ENCODE measurements around the gene FKTN.
"Not testable (repeated sequence)": the region's sequence is repeated elsewhere in the genome, so short reads cannot be mapped to it uniquely, and the experiment has no call there.

Gene FKTN

DNA sequence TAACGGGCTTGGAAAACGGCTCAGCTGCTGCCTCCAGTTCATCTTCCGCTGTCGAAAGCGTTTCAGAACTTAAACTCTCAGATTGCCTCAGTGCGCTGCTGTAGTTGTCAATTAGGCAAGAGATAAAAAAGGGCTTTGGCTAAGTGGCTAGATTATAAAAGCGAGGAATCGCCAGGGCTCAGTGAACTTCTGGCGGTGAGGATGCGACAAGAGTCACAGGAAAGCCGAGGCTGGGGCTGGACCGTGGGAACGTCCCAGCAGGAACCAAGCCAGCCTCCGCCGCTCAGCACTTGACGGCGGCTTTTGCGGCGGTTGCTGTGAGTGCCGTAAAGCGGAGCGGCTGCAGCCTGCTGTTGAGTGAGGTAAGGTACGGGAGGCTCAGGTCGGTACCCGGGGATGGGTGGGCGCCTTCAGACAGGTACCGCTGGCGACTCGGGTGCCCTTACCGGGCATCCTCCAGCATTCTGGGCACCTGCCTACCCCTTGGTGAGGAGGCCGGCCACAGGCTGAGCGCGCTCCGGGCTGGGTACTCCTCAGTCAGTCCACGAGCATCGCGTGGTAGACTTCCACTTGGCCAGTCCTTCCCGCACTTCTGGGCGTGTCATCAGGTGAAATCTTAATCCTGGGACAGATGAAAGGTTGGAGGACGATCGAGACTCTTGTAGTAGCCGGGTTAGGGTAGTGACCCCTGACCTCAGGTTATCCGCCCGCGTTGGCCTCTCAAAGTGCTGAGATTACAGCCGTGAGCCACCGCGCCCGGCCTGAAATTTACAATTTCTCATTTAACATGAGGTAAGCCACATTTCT, at the start of gene FKTN:
Gene FKTN, plus strand, starts transcription at position 328 of the 807 bp plus-strand sequence. CDS start 16,902 bp downstream, outside the sequence.
- peak; percentile 68 for DNase-seq

DNA sequence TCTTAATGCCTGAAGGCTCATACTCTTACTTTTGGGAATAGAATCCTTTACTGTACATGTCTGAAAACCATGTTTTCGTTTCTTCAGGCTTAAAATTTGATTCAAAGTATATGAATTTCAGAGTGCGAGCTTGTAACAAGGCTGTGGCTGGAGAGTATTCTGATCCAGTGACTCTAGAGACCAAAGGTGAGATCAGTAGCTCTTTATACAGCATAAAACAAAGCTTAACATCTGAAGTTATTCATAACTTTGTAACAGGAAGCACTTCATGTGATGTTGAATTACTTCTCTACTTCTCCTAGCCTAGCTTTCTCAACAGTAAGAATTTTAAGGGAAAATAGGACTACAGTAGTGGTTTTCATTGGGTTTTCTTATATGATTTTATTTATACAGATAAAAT, 49.4 kb upstream of the FKTN start:
- DNase-seq: no peak

DNA sequence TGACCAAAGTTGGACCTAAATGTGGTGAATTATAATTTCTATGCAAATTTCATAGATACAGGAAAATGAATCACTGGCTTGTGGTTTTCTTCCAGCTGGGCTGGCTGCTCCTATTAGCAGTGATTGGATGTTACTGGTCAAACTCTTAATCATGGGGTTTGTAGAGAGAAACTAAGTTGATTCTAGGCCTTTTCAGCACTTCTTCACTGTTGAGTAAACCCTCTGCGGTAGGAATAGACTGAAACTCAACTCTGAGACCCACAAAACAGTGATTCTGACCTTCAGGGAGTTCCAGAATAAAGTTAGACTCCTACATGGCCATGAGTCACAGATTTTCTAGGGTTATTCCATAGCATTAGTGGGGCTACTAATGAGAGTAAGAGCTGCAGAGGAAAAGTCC, 47.9 kb upstream of the FKTN start:
- DNase-seq: no peak

DNA sequence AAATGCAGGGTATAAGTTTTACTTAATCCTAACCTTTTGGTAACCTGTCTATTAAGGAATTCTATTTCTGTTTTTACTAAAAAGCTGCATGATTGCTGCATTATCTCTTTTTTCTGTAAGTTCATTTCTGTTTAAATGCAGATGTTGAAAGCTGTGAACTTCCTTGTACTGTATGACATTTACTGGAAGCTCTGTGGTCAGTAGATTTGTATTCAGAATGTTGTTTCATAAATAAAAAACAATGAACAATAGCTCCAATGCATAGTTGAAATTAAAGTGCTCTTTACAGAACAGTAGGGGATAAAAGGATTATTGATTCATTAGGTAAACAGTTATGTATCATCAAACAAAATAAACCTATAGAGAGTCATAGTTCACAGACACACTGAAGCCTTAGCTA, 46.5 kb upstream of the FKTN start:
- no peak for DNase-seq

DNA sequence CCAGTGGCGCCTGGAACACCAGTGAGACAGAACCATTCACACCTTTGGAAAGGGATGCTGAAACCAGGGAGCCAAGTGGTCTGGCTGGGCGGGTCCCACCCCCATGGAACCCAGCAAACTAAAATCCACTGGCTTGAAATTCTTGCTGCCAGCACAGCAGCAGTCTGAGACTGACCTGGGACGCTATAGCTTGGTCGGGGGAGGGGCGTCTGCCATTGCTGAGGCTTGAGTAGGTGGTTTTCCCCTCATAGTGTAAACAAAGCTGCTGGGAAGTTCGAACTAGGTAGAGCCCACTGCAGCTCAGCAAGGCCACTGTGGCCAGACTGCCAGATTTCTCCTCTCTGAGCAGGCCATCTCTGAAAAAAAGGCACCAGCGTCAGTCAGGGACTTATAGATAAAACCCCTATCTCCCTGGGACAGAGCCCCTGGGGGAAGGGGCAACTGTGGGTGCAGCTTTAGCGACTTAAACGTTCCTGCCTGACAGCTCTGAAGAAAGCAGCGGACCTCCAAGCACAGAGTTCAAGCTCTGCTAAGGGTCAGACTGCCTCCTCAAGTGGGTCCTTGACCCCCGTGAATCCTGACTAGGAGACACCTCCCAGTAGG, 42.0 kb upstream of the FKTN start:
- DNase-seq: no peak

DNA sequence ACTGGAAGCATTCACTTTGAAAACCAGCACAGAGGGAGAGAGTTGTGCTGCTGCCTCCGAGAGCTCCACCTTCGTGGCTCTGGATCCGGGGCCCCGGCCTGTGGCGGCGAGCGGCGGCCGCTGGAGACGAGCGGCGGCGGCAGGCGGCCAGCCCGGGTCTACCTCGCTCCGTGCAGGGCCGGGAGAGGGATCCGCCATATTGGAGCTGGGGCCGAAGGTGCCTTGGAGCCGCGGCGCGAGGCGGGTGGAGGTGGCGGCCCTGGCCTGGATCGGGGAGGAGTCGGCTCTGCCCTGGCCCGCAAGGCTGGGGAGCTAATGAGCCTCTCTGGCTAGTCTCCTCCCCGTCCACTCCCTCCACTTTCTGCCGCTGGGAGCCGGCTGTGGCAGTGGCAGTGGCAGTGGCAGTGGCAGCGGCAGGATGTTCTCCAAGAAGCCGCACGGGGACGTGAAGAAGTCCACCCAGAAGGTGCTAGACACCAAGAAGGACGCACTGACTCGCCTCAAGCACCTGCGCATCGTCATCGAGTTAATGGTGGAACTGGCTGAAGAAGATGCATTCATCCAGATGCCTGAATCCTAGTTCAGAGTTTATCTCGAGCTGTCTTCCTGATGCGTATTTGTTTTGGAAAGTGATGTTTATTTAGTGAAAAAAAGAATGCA, 38.1 kb upstream of the FKTN start:
- DNase-seq: not testable (repeated sequence)

DNA sequence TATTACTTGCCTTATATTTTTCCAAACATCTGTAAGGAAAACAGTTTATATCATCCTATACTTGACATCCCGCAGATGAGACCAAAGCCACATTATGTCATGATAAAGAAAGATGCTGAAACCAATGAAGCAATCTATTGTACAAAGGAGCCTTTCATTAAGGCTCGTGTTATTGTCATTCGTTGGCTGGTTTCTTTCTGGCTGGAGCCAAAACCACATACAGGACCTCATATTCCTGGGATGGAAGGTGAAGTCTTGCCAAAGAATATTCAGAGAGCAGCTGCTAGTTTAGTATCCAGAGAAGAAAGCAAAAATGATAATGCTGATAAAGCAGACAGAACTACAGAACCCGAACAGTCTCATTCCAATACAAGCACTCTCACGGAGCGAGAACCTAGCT, 36.9 kb upstream of the FKTN start:
- DNase-seq: not testable (repeated sequence)

DNA sequence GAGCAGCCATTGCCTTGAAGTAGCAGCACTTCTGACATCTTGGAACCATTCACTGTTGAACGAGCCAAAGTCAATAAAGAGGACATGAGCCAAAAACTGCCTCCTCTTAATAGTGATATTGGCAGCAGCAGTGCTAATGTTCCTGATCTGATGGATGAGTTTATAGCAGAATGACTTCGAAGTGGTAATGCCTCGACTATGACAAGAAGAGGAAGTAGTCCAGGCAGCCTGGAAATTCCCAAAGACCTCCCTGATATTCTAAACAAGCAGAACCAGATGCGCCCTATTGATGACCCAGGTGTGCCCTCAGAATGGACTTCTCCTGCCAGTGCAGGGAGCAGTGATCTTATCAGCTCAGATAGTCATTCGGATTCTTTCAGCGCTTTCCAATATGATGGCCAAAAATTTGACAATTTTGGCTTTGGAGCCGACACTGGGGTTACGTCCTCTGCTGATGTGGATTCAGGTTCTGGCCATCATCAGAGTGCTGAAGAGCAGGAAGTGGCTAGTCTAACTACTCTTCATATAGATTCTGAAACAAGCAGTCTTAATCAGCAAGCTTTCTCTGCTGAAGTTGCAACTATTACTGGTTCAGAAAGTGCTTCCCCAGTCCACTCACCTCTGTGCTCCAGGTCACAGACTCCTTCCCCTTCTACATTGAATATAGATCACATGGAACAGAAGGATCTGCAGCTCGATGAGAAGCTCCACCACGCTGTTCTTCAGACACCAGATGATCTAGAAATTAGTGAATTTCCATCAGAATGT, 35.1 kb upstream of the FKTN start:
- not testable (repeated sequence) for DNase-seq

DNA sequence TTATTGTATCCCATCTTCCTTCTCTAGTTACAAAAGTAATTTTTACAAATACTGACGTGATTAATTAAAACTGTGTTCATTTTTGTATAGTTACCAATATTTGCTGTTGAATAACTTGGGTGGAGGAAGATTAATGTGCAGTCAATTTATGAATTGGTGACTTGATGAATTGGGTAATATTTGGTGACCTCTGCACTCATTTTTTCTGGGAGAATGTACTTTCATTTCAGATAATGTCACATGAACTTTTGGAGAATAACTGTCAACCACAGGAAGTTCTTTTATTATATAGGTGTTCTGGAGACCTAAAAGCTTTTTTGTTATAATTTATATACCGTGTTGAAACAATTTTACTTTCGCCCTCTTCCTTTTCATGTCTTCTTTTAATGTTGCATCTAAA, 26.4 kb upstream of the FKTN start:
- no peak for DNase-seq

DNA sequence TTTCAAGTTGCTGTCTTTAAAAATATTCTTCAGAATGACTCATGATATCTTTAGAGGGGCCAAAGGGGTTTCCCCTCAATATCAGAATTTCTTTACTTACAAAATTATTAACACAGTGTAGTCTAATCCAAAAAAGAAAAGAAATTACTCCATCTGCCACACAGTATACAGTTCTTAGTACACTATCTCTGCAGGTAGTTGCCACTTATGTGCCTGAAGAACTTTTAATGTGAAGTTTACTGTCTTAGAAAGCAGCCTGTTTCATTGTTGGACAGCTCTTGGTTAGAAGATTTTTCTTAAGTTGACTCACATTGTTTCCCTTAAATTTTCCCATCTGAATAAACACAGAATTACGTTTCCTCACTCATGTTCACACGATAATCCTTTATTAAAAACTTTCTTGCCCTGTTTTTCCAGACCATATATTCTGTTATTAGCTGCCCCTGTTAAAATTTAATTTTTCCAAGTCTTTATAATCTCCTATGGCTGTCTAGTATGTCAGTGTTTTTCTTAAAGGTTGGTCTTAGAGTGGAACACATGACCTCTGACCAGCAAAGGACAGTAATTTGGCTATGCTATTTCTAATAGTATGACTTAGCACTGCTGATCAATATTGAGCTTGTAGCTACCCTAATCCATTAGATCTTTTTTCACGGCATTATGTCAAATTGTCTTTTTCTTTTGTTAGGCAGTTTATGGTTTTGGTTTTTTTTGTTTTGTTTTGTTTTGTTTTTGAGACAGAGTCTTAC, 21.8 kb upstream of the FKTN start:
- DNase-seq: no peak

DNA sequence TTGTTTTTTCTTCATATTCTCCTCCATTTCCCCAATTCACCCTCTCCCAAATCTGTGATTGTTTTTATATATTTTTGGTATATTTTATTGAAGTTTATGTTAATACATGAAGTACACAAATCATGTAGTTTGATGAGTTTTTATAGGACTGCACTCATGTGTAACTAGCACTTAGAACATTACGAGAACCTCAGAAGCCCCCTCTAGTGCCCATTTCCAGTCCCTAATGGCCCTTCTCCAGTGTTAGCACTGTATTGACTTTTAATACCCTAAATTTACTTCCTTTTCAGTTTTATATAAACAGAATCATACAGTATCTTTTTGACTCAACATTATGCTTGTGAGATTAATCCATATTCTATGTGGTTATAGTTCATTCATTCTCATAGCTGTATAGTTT, 18.5 kb upstream of the FKTN start:
- no peak for DNase-seq

DNA sequence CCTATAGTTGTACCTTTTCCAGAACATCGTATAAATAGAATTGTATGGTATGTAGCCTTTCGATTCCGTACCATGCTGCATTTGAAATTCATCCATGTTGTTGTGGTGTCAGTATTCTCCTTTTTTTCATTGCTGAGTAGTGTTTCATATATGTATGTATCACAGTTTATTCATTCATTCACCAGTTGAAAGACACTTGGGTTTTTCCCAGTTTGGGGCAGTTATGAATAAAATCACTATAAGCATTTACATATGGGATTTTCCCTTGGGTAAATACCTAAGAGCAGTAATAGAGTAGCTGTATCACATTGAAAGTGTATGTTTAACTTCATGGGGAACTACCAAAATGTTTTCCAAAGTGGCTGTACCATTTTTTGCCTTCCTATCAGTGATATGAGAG, 16.1 kb upstream of the FKTN start:
- no peak for DNase-seq

DNA sequence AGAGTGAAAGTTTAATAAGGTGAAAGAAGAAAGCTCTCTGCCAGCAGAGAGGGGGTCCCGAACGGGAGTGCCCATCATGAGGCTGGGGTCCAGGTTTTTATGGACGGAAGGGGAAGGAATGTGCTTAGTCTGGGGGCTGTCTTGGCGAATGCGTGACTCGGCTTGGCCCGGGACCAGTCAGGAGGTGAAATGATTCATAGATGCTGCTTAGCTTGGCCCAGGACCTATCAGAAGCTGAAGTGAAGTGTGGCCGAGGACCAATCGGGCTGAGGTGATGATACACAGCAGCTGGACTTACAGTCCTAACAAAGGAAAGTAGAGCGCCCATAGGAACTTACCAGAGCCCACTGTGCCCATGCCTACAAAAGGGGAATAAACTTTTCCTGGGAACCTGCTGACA, 3.9 kb upstream of the FKTN start:
- no peak for DNase-seq

DNA sequence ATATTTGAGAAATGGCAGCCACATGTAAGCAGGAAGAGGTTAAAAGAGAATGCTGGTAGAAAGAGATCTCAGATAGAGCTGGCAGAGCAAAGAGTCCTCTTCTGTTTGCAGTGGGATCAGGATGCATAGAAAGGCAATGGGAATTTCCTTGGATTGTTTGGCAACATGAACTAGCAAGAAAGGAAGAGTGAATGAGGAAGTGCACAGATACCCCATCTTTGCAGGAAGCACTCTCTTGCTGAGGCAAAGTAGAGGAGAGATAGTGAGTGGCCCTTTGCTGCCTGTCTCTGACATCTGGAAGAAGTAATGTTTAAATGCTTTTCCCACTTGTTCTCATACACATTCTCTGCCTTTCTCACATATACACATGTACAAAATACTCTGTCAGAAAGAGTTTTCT, 14.5 kb downstream of the FKTN start:
- DNase-seq: no peak

DNA sequence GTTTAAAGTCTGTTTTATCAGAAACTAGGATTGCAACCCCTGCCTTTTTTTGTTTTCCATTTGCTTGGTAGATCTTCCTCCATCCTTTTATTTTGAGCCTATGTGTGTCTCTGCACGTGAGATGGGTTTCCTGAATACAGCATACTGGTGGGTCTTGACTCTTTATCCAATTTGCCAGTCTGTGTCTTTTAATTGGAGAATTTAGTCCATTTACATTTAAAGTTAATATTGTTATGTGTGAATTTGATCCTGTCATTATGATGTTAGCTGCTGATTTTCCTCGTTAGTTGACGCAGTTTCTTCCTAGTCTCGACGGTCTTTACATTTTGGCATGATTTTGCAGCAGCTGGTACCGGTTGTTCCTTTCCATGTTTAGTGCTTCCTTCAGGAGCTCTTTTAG, 22.0 kb downstream of the FKTN start:
- not testable (repeated sequence) for DNase-seq

DNA sequence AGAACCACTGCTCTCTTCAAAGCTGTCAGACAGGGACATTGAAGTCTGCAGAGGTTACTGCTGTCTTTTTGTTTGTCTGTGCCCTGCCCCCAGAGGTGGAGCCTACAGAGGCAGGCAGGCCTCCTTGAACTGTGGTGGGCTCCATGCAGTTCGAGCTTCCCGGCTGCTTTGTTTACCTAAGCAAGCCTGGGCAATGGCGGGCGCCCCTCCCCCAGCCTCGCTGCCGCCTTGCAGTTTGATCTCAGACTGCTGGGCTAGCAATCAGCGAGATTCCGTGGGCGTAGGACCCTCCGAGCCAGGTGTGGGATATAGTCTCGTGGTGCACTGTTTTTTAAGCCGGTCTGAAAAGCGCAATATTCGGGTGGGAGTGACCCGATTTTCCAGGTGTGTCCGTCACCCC, 23.6 kb downstream of the FKTN start:
- DNase-seq: not testable (repeated sequence)

DNA sequence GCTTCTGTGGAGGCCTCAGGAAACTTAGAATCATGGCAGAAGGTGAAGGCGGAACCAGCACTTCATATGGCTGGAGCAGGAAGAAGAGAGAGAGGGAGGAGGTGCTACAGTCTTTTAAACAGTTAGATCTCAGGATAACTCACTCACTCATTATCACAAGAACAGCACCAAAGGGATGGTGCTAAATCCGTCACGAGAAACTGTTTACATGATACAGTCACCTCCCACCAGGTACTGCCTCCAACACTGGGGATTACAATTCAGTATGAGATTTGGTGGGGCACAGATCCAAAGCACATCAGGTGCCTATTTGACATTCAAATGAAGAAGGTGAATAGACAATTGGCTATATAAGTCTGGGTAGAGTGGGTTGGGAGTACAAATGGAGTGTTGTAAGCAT, 35.2 kb downstream of the FKTN start:
- no peak for DNase-seq

DNA sequence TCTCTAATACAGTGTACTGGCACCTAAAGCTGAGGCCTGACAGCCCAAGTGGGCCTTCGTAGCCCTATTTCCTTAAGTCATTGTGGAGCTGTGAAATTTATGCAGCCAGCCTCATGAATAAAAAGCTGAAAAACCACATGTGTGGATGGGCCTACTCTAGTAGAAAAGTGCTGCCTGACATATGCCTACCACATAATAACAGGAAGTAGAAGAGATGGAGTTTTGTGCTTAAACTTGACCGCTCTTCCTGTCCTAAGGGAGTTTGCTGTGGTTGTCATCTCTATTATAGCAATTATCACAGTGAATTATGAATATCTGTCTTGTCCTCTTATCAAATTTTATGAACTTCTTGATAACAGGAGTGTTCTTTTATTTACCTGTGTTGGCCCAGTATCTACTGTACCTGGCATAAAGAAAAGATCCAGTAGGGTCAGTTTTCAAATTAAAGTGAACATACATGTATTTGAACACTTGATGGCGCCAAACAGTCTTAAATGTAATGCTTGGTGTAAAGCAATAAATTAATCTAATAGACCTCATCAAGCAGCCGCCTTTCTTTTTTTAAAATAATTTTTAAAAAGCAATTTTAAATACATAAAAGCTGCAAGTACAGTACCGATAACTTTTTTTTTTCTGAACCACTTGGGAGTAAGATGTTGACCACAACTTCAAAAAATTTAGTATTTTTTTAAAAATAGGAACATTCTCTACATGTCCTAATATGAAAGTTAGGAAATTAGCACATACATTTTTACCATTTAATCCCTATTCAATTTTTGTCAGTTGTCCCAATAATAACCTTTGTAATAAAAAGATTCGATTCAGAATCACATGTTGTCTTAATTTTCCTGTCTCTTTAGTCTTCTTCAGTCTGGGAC, 51.0 kb downstream of the FKTN start:
- peak; percentile 11 for DNase-seq

DNA sequence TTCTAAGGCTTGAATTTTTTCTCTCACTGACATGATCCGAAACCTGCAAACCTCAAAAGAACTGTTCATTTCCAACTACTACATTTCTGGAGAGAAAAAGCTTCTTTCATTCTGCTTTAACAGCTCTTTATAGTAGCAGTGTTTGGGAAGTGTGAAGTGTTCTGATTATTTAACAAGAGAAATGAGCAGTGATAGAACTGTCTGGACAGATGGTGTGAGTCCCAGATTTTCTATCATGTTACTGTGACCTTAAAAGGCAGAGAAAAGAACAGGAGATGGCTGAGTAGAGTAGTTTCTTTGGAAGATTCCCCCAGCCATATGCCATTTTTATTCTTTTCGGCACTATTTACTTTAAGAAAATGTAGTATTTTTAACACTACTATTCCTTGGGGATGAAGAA, 63.1 kb downstream of the FKTN start:
- no peak for DNase-seq

DNA sequence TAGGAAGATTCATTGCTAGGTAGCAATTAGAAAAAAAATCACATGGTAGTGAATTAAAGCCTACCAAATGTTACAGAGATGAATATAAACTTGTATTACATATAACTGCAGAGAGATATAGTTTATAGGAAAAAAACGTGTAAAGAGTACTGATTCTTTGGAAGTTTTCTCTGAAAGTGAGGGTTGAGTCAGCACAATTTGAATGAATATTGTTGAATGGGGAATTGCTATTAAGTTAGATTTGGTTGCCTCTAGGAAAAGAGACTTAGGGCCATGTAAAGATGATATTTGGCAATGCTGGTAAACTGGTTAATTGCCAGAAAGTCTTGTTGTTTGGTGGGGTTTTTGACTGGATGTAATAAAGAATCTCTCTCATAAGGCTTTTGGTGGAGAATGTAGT, 67.2 kb downstream of the FKTN start:
- DNase-seq: no peak

DNA sequence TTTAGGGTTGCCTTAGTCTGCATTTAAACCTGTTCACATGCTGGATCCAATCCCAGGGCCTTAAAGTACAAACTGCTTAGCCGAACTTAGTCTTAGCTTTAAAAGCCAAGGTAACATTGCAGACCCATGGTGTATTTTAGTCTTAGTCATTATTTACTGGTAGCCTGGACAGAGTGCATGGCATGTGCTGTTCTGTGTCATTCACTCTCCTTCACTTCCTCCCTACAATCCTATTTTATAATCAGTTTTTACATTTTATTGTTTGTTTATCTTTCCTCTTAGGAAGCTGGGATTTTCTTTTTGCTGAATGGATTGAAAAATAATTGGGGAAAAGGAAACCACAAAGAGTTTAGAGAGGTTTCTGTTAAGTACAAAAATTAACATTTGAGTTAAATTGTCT, 74.9 kb downstream of the FKTN start:
- no peak for DNase-seq

DNA sequence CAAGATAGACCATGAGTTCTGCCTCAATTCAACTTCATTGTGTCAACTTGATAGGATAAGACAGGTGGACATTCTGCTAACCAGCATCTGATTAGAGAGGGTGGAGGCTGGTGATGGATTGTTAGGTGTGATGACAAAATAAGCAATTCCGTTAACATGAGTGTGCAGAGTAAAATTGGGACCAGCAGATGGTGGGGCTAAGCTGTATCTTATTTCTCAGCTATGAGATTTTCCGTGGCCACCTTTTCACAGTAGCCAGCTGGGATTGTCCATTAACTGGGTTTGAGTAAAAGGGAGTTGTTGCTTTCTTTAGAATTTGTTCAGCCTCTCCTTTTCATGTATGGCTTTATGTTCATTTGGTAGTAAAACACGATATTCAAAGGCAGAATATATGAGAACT, 75.5 kb downstream of the FKTN start:
- no peak for DNase-seq
